H1 (cell line): Measurements from ENCODE around the gene SFTPB. TPM values are rescaled to one million over a fixed set of nuclear protein-coding genes. Genes with fewer than 3 reads are reported as not detected.

Source experiments
- CTCF ChIA-PET: fragments of 300-600 bp; sonication (Branson Sonifier 250); formaldehyde crosslinking; loops from one replicate; lab custom pipeline; 2021; ENCODE audit not compliant: partially characterized antibody; lab: Charles Lee
- POLR2A ChIA-PET: fragments of 300-600 bp; sonication (Branson Sonifier 250); formaldehyde crosslinking; loops from one replicate; lab custom pipeline; 2021; ENCODE audit warnings: inconsistent platforms; ENCODE audit not compliant: partially characterized antibody; lab: Charles Lee
- DNase-seq, 2 experiments: peaks; one replicate each; pipeline versions ENCODE4 v3.0.0 to v3.0.0-alpha.2; 2010 to 2022; ENCODE audit warnings: low spot score in 2 of 2, low read depth in 1 of 2, mixed read lengths in 1 of 2
- FAIRE-seq: peaks from 2 replicates; lab custom pipeline; 2011; peaks lifted over from hg19 to GRCh38; lab: Jason Lieb, UNC
- H2AFZ ChIP-seq: 2 replicates; pipeline ENCODE4 v1.8.1; 2012; ENCODE audit warnings: low read length, inconsistent platforms
- H2AK5ac ChIP-seq: 2 replicates; pipeline ENCODE4 v1.6.1; 2013; ENCODE audit warnings: low read depth, low read length
- H2BK120ac ChIP-seq: replicated peaks from 2 replicates; pipeline ENCODE3; 2013; ENCODE audit warnings: low read depth, low read length, inconsistent platforms
- H2BK12ac ChIP-seq: 2 replicates; pipeline ENCODE4 v1.6.1; 2013; ENCODE audit warnings: low read depth, low read length
- H2BK15ac ChIP-seq: 2 replicates; pipeline ENCODE4 v1.6.1; 2013; ENCODE audit warnings: low read length
- H2BK20ac ChIP-seq: 2 replicates; pipeline ENCODE4 v1.6.1; 2013; ENCODE audit warnings: low read length
- H2BK5ac ChIP-seq: 2 replicates; pipeline ENCODE4 v1.6.1; 2013; ENCODE audit warnings: low read depth, low read length
- H3K14ac ChIP-seq: 2 replicates; pipeline ENCODE4 v1.6.1; 2013; ENCODE audit warnings: inconsistent platforms; ENCODE audit not compliant: insufficient read length
- H3K18ac ChIP-seq: 2 replicates; pipeline ENCODE4 v1.6.1; 2013; ENCODE audit warnings: low read length; ENCODE audit errors: extremely low read depth
- H3K23ac ChIP-seq: 2 replicates; pipeline ENCODE4 v1.6.1; 2013; ENCODE audit warnings: inconsistent platforms; ENCODE audit not compliant: insufficient read length
- H3K23me2 ChIP-seq: 2 replicates; pipeline ENCODE4 v1.6.1; 2013; ENCODE audit warnings: low read depth, low read length
- H3K27ac ChIP-seq: 2 replicates; pipeline ENCODE4 v1.6.1; 2011; ENCODE audit warnings: low read depth, low read length, inconsistent platforms
- H3K27me3 ChIP-seq, 4 experiments: replicated peaks in 1 of 4; 1 replicate in 1 of 4; 2 replicates in 3 of 4; pipeline versions ENCODE4 v1.6.1 to v1.8.1; 2011 to 2013; ENCODE audit warnings: low read length in 3 of 4, mild to moderate bottlenecking in 3 of 4, inconsistent platforms in 2 of 4, mixed read lengths in 2 of 4, moderate library complexity in 1 of 4; ENCODE audit not compliant: control insufficient read depth in 3 of 4, insufficient read depth in 3 of 4; ENCODE audit errors: extremely low read depth in 1 of 4
- H3K36me3 ChIP-seq, 4 experiments: 2 replicates each; pipeline versions ENCODE4 v1.6.1 to v1.8.1; 2011 to 2013; ENCODE audit warnings: mild to moderate bottlenecking in 4 of 4, low read length in 3 of 4, moderate library complexity in 2 of 4, control low read depth in 1 of 4, inconsistent platforms in 1 of 4; ENCODE audit not compliant: insufficient read depth in 4 of 4, control insufficient read depth in 2 of 4
- H3K4ac ChIP-seq: replicated peaks from 2 replicates; pipeline ENCODE3; 2013; ENCODE audit warnings: low read length, low read depth, mixed read lengths, inconsistent platforms; ENCODE audit not compliant: insufficient read length
- H3K4me1 ChIP-seq, 4 experiments: replicated peaks in 1 of 4; 1 replicate in 1 of 4; 2 replicates in 3 of 4; pipeline versions ENCODE4 v1.6.1 to v1.8.1; 2011 to 2013; ENCODE audit warnings: low read length in 3 of 4, inconsistent platforms in 2 of 4, mixed read lengths in 1 of 4; ENCODE audit not compliant: insufficient read depth in 4 of 4, control insufficient read depth in 3 of 4
- H3K4me2 ChIP-seq, 2 experiments: 2 replicates each; pipeline versions ENCODE4 v1.6.1 to v1.8.1; 2011 to 2013; ENCODE audit warnings: low read depth in 2 of 2, low read length in 2 of 2, control low read depth in 1 of 2, inconsistent platforms in 1 of 2, mild to moderate bottlenecking in 1 of 2; ENCODE audit not compliant: insufficient read depth in 1 of 2
- H3K4me3 ChIP-seq, 4 experiments: fragments of 200-600, 300-600 bp in 1 of 4; sonication (generic), shearing (Covaris generic), sonication (Bioruptor Twin) in 1 of 4; 2 replicates each; pipeline versions ENCODE4 v1.5.1 to v1.8.1; 2011 to 2016; ENCODE audit warnings: low read length in 4 of 4, low read depth in 3 of 4, control low read depth in 2 of 4, inconsistent platforms in 2 of 4, mild to moderate bottlenecking in 2 of 4, mixed read lengths in 1 of 4, moderate library complexity in 1 of 4; ENCODE audit not compliant: insufficient read depth in 2 of 4; ENCODE audit errors: extremely low read depth in 1 of 4
- H3K56ac ChIP-seq: replicated peaks from 2 replicates; pipeline ENCODE3; 2013; ENCODE audit warnings: low read depth, mild to moderate bottlenecking, mixed read lengths, low read length, inconsistent platforms; ENCODE audit not compliant: insufficient read length
- H3K79me1 ChIP-seq: 2 replicates; pipeline ENCODE4 v1.6.1; 2013; ENCODE audit warnings: low read depth, low read length, control low read depth
- H3K79me2 ChIP-seq, 2 experiments: 2 replicates each; pipeline versions ENCODE4 v1.6.1 to v1.8.1; 2012 to 2013; ENCODE audit warnings: low read length in 2 of 2, mild to moderate bottlenecking in 2 of 2, inconsistent platforms in 1 of 2; ENCODE audit not compliant: insufficient read depth in 2 of 2, control insufficient read depth in 1 of 2
- H3K9ac ChIP-seq, 4 experiments: replicated peaks in 1 of 4; 1 replicate in 1 of 4; 2 replicates in 3 of 4; pipeline versions ENCODE4 v1.6.1 to v1.8.1; 2011 to 2013; ENCODE audit warnings: low read depth in 3 of 4, low read length in 3 of 4, control low read depth in 2 of 4, mild to moderate bottlenecking in 2 of 4, moderate library complexity in 2 of 4, inconsistent platforms in 1 of 4; ENCODE audit errors: extremely low read depth in 1 of 4
- H3K9me3 ChIP-seq, 2 experiments: 2 replicates each; pipeline versions ENCODE4 v1.6.1 to v1.8.1; 2012 to 2013; ENCODE audit warnings: mild to moderate bottlenecking in 2 of 2, moderate library complexity in 2 of 2, control low read depth in 1 of 2, inconsistent platforms in 1 of 2, low read depth in 1 of 2, low read length in 1 of 2, mixed read lengths in 1 of 2; ENCODE audit not compliant: insufficient read depth in 2 of 2
- H4K20me1 ChIP-seq, 2 experiments: replicated peaks in 1 of 2; 2 replicates each; pipeline versions ENCODE3 to v1.8.1; 2011 to 2013; ENCODE audit warnings: inconsistent platforms in 2 of 2, low read length in 2 of 2, mild to moderate bottlenecking in 1 of 2; ENCODE audit not compliant: insufficient read depth in 2 of 2, control insufficient read depth in 1 of 2
- H4K5ac ChIP-seq: 2 replicates; pipeline ENCODE4 v1.6.1; 2013; ENCODE audit warnings: low read length, low read depth, mixed read lengths, inconsistent platforms; ENCODE audit not compliant: insufficient read length
- H4K8ac ChIP-seq: 2 replicates; pipeline ENCODE4 v1.8.0; 2013; ENCODE audit warnings: mild to moderate bottlenecking, moderate library complexity, low read length, inconsistent platforms; ENCODE audit not compliant: insufficient read depth; ENCODE audit errors: extremely low read depth
- H4K91ac ChIP-seq: replicated peaks from 2 replicates; pipeline ENCODE3; 2013; ENCODE audit warnings: low read length, mixed read lengths, inconsistent platforms; ENCODE audit not compliant: insufficient read length
- JUND ChIP-seq: IDR thresholded peaks from 2 replicates; pipeline ENCODE4 v1.6.1; 2011; ENCODE audit warnings: mild to moderate bottlenecking, improper control_type of control experiment, low read length
- POLR2AphosphoS5 ChIP-seq: IDR thresholded peaks from 2 replicates; pipeline ENCODE4 v1.6.1; 2011; ENCODE audit warnings: low read depth, low read length
- TAF7 ChIP-seq: optimal IDR thresholded peaks from 2 replicates; pipeline ENCODE3; 2011; ENCODE audit warnings: low read depth, mild to moderate bottlenecking, inconsistent platforms, low read length, moderate library complexity, borderline replicate concordance
- WGBS, 2 experiments: shearing (Covaris generic) in 1 of 2; methylation state at CpG; one replicate each; pipeline versions ENCODE4 v1.1.6 to v1.1.7; 2013 to 2015; ENCODE audit warnings: low lambda C conversion rate in 2 of 2, mixed read lengths in 2 of 2, inconsistent platforms in 1 of 2, low coverage in 1 of 2, missing lambda C conversion rate in 1 of 2; ENCODE audit not compliant: insufficient replicate concordance in 2 of 2, insufficient coverage in 1 of 2, insufficient read length in 1 of 2; ENCODE audit errors: extremely low coverage in 1 of 2, missing lambda C conversion rate in 1 of 2; 5-methylcytosine and 5-hydroxymethylcytosine counted together
- polyA plus RNA-seq, 7 experiments: library from polyadenylated mRNA; depleted of rRNA in 3 of 7; stranded (reverse) in 5 of 7; unstranded in 2 of 7; fragments of >200 nt in 5 of 7; fragments of 200-250 nt in 2 of 7; gene quantifications; 1 replicate in 5 of 7; 2 replicates in 1 of 7; 4 replicates in 1 of 7; pipeline versions ENCODE4 v1.2.1 to v1.2.3, GENCODE V29; 2011 to 2013; ENCODE audit warnings: missing spikeins in 2 of 7, mixed read lengths in 2 of 7
- total RNA-seq: library from RNA; stranded (reverse); fragmentation: NEBNext Ultra II Directional; extraction: Animal tissue kit (Norgen Biotek cat#: 25700); gene quantifications from 2 replicates; pipeline ENCODE4 v1.2.1, GENCODE V29; 2021

SFTPB gene
- total and polyA plus RNA-seq, 2 of the 8 experiments (the other 6 are each of a cell fraction or from before 2014, with no cell fraction given): not detected

GRCh38 chr2:85662899-85663593 lies 5.0 kb downstream of the SFTPB start:
- no peak overlapping the region for H3K27ac ChIP-seq
- no peak overlapping the region for H3K23ac ChIP-seq
- POLR2A ChIA-PET: interaction anchor here (1.6 to 2.2 kb wide), 2 partner anchors 9 to 10 kb away, joined by 3 to 8 read pairs; no protein-coding TSS in a partner anchor
- no peak overlapping the region for H3K14ac ChIP-seq
- no peak overlapping the region for H3K4me2 ChIP-seq
- no peak overlapping the region for H3K9ac ChIP-seq
- H3K18ac ChIP-seq: no peak overlapping the region
- H3K79me2 ChIP-seq: no peaks in the 10 kb centered on the region
- CTCF ChIA-PET: interaction anchor here (0.6 to 5.8 kb wide), 3 partner anchors 14 to 1360 kb away, joined by 3 to 38 read pairs (median 7); no protein-coding TSS in a partner anchor
- H3K27me3 ChIP-seq: no peaks in the 10 kb centered on the region
- no peak overlapping the region for H3K56ac ChIP-seq
- no peaks in the 10 kb centered on the region for H3K9me3 ChIP-seq
- H4K20me1 ChIP-seq: peaks cover 3 to 6% of the 10 kb centered on the region in 2 experiments
- H4K5ac ChIP-seq: no peak overlapping the region
- TF ChIP-seq TAF7: no peak
- no peak for TF ChIP-seq JUND
- no peak for TF ChIP-seq POLR2AphosphoS5
- TF ChIP-seq, all 59 proteins: peak for 0
- WGBS, 2 experiments: 91% methylated on average over 10 of the region's 10 CpGs; no CpG with 5 or more reads in 1 of the 2 experiments
- no peak overlapping the region for H2BK120ac ChIP-seq
- no peak overlapping the region for H2BK5ac ChIP-seq
- no peak for FAIRE-seq
- no peak overlapping the region for H4K8ac ChIP-seq
- H2BK15ac ChIP-seq: no peak overlapping the region
- no peak overlapping the region for H2BK12ac ChIP-seq
- no peaks in the 10 kb centered on the region; the same call in 1 of the 2 replicates for H3K79me1 ChIP-seq
- DNase-seq: peak in 1 of 2 experiments; percentile 25
- H3K4me3 ChIP-seq: no peak overlapping the region
- H3K36me3 ChIP-seq: peaks cover 0 to 2% (median 0%) of the 10 kb centered on the region in 4 experiments; a peak in 1 of 8 replicates
- H3K4ac ChIP-seq: no peak overlapping the region
- H3K4me1 ChIP-seq: peaks cover 0 to 3% (median under 1%) of the 10 kb centered on the region in 4 experiments; a peak in 2 of 7 replicates
- H2BK20ac ChIP-seq: no peak overlapping the region
- H2AFZ ChIP-seq: no peak overlapping the region
- H4K91ac ChIP-seq: no peak overlapping the region
- no peak overlapping the region for H2AK5ac ChIP-seq
- H3K23me2 ChIP-seq: peaks cover 4% of the 10 kb centered on the region; the same call in 1 of the 2 replicates
